HG03025 (cell line): ENCODE data around the gene GNG2.

Experiments
- ATAC-seq: cut with Tn5 transposase; IDR thresholded peaks from one replicate; pipeline ENCODE4 v1.9.1; 2021; ENCODE audit warnings: mild to moderate bottlenecking, moderate library complexity; ENCODE audit not compliant: unreplicated experiment, low FRiP score

Gene GNG2

DNA sequence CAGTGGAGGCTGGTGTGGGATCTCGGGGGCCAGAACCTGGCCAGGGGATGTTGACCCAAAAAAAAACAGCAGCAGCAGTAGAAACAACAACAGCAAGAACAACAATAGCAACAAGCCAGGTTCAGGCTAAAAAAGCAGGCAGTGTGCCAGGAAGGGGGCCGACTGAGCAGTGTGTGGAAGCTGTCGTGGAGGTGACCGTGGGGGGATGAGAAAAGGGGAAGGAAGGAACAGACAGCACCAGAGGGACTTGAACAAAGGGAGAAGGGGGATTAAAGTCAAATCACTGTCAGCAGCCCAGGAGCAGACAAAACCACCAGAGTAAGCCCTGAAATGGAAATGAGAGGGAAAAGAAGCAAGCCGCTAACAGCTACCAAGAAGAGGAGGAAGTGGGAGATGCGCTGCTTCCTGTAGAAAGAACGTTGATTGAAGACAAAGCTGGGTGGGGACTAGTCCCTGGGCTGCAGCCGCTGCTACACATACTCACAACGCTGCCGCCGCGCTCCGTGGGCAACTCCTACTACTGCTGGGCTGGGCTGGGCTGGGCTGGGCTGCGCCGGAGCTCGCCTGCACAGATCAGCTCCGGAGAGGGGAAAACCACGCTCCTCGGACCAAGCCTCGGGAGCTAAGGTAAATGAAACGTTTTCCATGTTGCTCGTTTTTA lies at the start of gene GNG2:
Gene GNG2 (plus strand): TSS at position 449 of the 661 bp plus-strand sequence. CDS start 90,067 bp downstream, outside the sequence.
- ATAC-seq, result peak; percentile 86

DNA sequence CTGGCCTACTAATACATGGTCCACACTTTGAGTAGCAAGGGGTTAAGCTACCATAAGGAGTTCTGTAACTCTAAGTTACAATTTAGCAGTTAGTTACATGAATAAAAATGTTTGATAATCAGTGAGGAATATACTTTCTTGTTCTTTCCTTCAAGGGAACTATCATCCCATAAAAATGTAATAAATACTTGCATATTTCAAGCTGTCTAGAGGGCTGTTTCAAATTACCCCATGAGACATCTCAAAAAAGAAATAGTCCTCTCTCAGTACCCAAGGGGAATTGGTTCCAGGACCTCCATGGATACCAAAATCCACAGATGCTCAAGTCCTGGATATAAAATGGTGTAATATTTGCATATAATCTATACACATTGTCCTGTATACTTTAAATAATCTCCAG lies 48.7 kb upstream of the GNG2 start:
- ATAC-seq, result no peak

DNA sequence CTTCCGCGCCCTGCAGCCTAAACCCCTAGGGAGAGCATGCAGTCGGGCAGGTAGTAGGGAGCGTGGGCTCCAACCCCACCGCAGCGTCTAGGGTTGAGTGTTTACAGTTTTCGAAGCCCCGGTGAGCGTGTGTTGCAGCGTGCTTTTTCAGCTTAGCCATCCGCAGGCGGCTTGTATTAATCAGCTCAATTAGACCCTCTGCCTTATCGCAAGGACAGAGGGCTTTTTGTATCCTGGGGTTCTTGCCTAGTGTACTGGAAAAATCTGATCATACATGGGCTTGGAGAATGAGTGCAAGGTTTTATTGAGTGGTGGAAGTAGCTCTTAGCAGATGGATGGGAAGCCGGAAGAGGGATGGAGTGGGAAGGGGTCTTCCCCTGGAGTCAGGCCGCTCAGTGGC lies 44.4 kb upstream of the GNG2 start:
- no peak for ATAC-seq

DNA sequence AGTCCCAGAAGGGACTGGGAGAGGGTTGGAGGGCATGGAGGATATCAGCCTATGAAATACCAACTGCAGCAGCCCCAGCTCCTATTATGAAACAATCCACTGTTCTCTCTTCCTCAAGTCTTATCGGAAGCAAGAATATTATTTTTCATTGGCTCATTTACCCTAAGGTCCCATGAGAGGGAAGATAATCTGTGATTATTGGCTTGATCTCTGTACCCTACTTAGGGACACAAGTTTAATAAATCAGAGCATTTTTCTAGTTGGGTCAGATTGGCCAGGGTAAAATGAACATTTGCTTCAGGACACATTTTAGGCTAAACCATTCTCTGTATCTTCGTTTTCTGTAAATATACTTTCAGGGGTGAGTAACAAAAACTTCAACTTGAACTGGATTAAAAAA lies 43.1 kb upstream of the GNG2 start:
- ATAC-seq, result no peak

DNA sequence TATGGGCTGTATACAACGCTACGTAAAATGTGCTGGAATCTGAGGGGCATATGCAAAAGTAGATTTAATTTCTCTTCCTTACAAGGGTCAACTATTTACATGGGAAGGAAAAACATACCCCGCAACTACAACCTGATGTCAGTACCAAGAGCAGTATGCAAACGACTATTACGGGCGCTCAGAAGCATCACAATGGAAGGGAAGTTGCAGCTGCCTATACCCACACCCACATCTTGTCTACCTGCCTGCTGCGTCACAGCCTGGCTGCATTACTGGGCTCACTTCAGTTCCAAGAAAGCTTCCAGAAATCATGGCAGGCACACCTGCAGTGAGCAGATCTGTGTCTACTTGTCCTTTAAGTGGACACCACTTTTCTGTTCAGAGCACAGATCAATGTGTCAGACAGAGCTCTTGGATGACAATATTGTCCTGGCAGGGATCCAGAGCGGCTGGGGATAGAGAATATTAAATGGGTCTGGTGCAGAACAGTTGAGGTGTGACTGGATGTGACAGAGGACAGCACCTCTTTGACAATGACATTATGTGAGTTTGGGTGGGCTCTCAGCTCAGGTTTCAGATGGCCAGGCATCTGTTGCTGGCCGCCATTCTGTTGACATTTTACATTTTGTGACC lies 41.5 kb upstream of the GNG2 start:
- no peak for ATAC-seq

DNA sequence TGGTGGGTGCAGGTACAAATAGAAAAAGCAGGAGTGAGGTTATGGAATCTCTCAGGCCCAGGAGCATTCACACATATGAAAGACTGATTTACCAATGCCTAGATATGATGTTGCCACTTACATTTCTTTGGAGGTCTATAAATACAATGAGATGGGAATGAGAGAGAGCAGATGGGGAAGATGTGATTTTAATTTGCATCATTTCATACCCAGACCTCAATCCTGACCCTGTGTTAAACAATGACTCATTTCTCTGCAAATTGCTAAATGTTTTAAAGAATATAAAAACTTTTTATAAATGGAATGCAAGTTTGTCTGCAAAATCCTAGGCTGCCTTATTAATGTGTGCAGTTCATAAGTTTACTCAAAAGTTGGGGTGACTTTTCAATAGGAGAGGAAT lies 38.6 kb upstream of the GNG2 start:
- ATAC-seq, result no peak

DNA sequence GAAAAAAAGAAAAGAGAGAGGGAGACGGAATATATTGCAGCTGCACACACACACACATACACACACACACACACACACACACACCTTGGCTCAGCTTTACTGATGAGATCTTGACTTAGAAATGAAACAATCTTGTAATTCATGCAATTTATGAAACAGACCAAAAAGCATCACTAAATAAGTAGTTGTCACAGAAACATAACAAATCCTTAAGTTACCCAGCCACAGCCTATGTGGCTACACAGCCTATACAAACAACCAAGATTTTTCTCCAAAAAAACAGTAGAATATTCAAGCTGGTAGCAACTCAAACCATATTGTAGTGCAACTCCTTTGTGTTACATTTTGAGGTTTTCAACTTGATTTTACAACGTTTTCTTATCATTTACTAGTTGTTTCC lies 37.9 kb upstream of the GNG2 start:
- no peak for ATAC-seq

DNA sequence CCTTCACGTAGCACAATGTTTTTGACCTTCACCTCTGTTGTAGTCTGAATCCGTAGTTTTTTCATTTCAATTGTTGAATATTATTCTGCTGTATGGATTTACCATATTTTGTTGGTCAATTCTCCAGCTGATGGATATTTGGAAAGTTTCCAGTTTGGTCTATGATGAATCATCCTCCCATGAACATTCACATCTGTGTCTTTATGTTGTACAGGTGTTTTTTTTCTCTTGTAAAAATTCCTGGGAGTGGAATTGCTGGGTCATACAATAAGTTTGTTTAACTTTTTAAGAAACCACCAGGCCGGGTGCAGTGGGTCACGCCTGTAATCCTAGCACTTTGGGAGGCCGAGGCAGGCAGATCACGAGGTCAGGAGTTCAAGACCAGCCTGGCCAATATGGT lies 36.7 kb upstream of the GNG2 start:
- ATAC-seq, result no peak

DNA sequence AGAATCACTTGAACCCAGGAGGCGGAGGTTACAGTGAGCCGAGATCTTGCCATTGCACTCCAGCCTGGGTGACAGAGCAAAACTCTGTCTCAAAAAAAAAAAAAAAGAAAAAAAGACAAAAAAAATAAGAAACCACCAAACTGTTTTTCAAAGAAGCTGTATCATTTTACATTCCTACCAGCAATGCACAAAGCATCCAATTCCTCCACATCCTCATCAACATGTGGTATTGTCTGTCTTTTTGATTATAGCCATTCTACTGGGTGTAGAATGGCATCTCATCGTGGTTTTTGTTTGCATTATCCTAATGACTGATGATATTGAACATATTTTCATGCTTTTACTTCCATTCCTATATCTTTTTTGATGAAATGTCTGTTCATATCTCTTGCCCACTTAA lies 36.2 kb upstream of the GNG2 start:
- no peak for ATAC-seq

DNA sequence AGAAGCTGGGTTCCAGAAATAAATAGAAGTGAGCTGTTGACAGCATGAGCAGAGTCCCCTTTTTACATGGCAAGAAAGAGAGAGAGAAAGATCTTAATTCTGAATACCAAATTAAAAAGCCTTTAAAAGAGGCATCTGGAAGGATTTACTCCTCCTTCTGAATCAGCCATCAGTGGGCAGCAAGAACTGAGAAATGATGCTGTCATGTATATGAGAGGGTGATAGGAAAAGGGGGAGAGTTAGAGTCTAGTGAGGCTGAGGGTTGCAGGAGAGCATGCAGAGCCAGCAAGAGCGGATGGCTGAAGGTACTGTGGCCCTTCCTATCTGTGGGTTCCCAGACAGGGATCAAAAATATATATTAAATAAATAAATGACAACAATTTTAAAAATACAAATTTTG lies 34.5 kb upstream of the GNG2 start:
- ATAC-seq, result no peak

DNA sequence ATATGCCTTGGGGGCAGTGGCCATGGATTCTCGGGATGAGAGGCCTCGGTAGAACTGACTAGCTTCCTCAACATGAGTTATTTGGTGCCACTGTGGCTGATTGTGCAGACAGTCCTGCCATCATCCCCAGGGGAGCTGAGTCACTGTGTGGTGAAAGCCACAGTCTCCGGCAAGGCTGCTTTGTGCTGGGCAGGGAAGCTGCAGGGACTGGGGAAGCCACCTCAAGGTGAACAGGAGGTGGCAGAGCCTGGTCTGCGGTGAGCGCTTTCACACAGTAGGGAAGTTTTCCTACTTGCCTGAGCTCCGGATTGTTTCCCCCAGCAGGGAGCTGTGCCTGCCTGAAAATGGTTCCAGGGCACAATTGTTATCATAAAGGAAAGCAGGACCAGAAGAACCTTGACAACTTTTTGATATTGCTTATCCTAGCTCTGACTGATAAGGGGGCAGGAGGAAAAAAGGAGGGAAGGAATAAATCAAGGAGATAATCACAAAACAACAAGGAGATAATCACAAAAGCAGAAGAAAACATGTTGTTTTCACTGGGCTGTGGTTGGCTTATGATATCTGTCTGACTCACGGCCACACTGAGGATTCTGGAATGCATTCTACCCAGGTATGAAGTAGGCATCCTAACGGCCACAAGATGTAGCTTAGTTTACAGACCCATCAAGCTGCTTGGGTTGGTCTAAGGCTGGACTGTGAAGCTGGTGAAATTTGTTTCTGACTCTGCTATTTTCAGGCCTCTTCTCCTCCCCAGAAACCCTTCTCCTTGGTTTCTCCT lies 32.2 kb upstream of the GNG2 start:
- ATAC-seq, result no peak

DNA sequence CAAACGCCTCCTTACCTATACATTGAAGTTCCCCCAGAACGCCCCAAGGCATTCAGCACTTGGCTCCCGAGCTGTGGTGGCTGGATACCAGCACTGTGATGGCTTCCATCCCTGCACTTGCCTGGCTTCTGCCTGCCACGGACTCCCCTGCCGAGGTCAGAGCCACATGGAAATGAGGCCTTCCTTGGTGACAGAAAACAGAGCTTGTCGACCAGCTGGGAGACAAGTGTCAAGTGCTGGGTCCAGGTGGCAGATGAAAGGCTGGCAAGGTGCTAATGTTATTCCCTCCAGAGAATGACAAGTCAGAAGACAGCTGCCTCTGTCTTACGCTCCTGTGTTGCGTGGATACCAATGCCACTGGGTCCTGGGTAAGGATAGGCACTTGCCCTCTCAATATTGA lies 26.2 kb upstream of the GNG2 start:
- no peak for ATAC-seq

DNA sequence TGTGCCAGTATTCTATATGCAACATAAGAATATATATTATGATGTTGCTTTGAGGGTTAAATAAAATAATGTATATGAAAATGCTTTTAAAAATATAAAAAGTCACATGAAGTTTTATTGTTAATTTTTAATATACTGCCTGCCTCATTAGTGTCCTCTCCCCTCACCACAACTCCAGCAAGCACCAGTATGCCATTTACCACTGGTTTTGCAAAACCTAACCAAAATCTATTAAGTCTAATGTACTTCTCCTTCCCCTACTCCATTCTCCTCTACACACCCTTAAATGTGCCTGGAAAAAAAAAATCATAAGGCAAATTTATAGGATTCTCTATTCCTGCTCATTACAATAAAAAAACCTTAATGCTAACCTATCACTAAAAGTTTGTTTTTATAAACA lies 24.0 kb upstream of the GNG2 start:
- no peak for ATAC-seq

DNA sequence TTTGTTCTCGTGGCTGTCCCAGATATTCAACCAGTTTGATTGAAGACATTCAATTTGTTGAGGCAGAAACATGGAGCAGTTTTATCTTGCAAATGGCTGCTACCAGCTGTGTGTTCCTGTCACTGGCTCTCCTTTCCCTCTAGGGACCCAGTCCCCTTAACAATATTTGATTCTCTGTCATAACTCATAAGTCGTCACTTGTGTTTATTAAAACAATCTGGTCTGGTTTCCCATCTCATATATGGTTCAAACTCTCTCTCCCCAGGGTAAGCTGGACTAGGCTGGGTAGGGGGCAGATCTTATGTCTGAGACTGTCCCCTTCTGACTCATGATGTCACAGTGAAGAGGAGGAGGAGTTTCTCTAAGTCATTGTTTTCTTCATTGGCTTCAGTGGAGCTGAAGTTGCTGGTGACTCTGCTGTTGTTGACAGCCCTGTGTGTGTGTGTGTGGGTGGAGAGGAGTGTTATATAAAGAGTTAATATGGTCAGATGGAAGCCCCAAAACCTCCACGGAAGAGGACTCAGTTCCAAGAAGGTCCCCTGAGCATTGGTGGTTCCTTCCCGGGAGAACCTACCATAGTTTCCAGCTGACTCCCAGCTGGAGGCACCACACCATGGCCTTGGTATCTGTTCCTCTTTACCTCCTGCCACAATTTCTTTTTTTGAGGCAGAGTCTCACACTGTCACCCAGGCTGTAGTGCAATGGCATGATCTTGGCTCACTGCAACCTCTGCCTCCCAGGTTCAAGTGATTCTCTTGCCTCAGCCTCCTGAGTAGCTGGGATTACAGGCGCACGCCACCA lies 16.1 kb upstream of the GNG2 start:
- no peak for ATAC-seq

DNA sequence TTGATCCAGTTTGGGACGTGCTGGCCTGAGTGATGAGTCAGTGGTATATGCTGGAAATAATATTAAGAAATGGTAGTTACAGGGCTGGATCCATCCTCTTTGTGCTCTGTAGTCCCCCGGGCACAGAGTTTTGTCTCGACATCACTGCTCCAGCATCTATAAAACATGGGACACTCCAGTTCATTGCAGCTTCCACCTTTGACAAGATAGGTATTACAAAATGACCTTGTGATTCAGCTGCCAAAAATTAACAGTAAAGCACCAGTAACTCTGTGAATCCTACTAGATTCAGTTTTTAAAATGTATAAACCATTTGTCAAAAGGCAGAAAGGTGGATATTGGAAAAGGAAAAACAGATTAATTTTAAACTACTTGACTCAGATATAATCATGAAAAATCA lies 14.6 kb upstream of the GNG2 start:
- ATAC-seq, result no peak

DNA sequence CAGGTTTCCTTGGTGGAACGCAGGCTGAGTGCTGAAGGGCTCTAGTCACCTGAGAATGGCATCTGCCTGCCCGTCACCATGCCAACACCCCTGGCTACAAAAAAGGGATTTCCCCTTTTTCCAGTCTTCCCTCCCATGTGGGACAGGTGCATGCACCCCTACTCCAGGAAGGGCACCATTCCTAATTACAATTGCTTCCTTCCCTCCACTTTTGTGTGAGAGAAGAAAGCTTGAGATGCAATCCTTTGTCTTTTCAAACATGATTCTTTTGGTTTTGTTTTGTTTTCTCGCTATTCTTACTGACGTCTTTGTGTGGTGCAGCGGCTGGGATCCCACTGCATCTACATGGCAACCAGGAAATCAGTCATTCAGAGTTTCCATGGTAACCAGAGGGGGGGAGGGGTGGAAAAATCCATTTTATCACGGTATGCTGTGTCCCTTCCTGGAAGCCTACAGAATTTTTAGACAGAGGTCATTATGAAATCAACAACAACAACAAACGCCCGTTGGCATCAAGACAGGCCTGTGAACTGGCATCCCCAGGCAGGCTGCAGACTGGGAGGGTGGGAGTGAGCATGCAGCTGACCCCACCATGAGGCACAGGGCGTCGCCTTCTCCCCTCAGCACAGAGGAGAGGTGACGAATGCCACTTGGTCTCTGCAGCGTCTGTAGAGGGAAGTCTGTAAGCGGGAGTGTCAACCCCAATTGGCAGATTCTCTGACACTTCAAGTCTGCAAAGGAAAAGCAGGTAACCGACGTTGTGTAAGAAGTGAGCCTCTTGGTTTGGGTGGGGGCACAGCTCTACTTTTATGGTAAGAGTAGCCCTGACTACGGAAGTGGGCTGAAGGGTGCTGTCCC lies 13.6 kb upstream of the GNG2 start:
- peak; percentile 75 for ATAC-seq

DNA sequence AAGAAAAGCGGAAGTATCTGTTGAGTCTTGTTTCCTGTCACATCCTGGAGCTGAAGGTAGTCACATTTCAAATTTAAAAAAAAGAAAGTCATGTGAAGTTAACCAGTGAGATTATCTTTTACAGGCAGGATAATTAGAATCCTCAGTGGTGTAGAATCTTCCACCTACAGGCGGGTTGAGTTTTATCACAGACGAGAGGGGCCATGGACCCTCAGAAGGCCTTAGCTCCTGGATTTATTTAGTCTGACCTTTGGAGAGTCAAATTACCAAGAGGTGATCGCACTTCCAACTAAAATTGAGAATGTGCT lies 13.0 kb upstream of the GNG2 start:
- no peak for ATAC-seq

DNA sequence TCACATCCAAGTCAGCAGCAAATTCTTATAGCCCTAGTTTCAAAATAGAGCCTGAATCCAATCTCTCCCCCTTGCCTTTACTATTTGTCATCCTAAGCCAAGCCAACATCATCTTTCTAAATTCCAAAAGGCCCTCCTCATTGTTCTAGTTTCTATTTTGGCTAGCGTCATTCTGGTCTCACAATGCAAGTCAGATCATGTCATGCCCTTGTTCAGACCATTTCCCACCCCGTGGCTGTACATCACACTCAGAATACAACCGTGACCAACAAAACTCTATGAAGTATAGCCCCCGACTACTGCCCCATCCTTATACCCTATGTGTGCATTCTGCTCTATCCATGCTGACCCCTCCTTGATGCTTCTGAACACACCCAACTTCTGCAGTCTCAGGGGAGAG lies 12.3 kb upstream of the GNG2 start:
- no peak for ATAC-seq

DNA sequence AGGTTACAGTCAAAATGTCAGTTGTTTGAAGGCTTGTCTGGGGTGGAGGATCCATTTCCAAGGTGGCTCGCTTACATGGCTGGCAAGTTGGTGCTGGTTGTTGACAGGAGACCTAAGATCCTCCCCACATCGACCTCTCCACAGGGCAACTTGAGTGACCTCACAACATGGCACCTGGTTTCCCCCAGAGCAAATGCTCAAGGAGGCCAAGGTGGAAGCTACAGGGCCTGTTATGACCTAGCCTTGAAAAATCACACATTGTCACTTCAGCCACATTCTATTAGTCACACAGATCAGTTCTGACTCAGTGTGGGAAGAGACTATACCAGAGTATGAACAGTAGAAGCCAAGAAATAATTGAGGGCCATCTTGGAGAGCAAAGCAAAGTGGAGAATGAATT lies 11.3 kb upstream of the GNG2 start:
- no peak for ATAC-seq

DNA sequence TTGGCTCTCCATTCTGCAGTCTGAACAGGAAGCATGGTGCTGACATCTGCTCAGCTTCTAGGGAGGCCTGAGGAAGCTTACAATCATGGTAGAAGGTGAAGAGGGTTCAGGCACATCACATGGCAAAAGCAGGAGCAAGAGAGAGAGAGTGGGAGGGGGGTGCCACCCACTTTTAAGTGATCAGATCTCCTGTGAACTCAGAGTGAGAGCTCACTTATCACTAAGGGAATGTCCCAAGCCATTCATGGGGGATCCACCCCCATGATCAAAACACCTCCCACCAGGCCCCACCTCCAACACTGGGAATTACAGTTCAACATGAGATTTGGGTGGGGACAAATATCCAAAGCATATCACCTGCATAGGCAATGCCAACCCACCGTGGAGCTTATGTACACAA lies 9.8 kb upstream of the GNG2 start:
- ATAC-seq, result no peak
